AG10803 (cell line): Measurements from ENCODE around the gene ZFAND4.
"Not testable (repeated sequence)": the region's sequence is repeated elsewhere in the genome, so short reads cannot be mapped to it uniquely, and the experiment has no call there.

Source experiments
- DNase-seq: peaks from one replicate; pipeline ENCODE4 v3.0.0; 2010; ENCODE audit warnings: low read depth
- H3K4me3 ChIP-seq: 2 replicates; pipeline ENCODE4 v1.5.1; 2011; ENCODE audit warnings: mild to moderate bottlenecking, low read length, control low read depth
- TF ChIP-seq, protein P1 (sequence below): conservative IDR thresholded peaks from 2 replicates; pipeline ENCODE4 v1.5.1; 2011; ENCODE audit warnings: mild to moderate bottlenecking, low read length, control low read depth, inconsistent platforms

ZFAND4 gene

DNA sequence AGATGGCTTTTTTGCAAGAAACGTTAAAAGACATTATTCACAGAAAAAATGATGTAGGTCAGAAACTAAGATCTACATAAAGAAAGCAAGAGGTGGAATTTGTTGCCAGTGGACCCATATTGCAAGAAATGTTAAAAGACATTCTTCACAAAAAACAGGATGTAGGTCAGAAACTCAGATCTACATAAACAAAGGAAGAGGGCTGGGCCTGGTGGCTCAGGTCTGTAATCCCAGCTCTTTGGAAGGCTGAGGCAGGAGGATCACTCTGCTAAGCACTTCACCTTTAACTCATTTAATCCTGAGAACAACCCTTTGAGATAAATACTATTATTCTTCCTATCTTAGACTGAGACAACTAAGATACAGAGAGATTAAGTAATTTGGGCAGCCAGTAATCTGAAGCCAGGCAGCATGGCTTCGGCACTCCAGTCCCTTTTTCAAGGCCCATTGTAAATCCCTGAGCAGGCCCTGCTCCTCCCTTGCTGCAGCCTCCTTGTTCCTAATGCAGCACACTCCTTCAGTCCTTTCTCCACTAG lies 11.6 kb downstream of the ZFAND4 start:
- H3K4me3 ChIP-seq, result no peak overlapping the region
- no peak for DNase-seq
- TF ChIP-seq, protein P1, sequence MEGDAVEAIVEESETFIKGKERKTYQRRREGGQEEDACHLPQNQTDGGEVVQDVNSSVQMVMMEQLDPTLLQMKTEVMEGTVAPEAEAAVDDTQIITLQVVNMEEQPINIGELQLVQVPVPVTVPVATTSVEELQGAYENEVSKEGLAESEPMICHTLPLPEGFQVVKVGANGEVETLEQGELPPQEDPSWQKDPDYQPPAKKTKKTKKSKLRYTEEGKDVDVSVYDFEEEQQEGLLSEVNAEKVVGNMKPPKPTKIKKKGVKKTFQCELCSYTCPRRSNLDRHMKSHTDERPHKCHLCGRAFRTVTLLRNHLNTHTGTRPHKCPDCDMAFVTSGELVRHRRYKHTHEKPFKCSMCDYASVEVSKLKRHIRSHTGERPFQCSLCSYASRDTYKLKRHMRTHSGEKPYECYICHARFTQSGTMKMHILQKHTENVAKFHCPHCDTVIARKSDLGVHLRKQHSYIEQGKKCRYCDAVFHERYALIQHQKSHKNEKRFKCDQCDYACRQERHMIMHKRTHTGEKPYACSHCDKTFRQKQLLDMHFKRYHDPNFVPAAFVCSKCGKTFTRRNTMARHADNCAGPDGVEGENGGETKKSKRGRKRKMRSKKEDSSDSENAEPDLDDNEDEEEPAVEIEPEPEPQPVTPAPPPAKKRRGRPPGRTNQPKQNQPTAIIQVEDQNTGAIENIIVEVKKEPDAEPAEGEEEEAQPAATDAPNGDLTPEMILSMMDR, result no peak

DNA sequence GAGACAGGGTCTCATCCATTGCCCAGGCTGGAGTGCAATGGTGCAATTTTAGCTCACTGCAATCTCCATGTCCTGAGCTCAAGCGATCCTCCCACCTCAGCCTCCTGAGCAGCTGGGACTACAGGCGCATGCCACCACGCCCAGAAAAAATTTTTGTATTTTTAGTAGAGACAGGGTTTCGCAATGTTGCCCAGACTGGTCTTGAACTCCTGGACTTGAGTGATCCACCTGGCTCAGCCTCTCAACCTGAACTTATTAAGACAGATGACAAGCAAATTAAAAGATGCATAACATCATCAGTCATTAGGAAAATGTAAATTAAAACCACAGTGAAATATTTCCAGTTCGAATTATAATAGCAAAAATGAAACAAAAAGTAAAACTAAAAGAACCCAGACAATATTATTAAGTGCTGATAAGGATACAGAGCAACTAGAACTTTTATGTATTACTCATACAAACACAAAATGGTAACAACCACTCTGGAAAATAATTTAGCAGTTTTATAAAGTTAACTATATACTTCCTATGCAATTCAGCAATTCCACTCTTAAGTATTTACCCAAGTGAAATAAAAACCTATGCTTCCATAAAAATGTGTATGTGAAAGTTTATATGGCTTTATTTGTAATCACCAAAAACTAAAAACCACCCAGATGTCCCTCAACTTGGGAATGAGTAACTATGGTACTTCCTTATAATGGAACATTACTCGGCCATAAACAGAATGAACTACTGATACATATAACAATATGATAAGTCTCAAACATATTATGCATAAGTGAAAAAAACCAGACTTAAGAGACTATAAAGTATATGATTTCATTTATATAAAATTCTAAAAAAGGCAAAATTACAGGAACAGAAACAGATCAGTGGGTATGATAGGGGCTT lies 15.3 kb downstream of the ZFAND4 start:
- no peak overlapping the region for H3K4me3 ChIP-seq
- no peak for DNase-seq
- TF ChIP-seq, protein P1, result no peak

DNA sequence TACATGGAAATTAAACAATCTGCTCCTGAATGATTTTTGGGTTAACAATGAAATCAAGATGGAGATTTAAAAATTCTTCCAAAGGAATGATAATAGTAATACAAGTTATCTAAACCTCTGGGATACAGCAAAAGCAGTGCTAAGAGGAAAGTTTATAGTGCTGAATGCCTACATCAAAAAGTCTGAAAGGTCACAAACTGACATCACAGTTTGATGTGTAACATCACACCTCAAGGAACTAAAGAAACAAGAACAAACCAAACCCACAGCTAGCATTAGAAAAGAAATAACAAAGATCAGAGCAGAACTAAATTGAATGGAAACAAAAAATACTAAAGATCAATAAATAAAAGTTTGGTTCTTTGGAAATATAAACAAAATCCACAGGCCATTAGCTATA lies 17.4 kb downstream of the ZFAND4 start:
- no peak overlapping the region for H3K4me3 ChIP-seq
- TF ChIP-seq, protein P1, result no peak

DNA sequence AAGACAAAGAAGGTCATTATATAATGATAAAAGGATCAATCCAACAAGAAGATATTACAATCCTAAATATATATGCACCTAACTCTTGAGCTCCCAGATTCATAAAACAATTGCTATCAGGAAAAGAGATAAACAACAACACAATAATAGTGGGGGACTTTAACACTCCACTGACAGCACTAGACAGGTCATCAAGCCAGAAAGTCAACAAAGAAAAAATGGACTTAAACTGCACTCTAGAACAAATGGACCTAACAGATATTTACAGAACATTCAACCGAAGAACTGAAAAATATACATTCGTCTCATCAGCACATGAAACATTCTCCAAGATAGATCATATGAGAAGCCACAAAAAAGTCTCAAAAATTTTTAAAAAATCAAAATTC lies 17.8 kb downstream of the ZFAND4 start:
- not testable (repeated sequence) for DNase-seq, H3K4me3 ChIP-seq

More for the DNA sequence above, 17.4 kb downstream of the ZFAND4 start:
- DNase-seq, result no peak

DNA sequence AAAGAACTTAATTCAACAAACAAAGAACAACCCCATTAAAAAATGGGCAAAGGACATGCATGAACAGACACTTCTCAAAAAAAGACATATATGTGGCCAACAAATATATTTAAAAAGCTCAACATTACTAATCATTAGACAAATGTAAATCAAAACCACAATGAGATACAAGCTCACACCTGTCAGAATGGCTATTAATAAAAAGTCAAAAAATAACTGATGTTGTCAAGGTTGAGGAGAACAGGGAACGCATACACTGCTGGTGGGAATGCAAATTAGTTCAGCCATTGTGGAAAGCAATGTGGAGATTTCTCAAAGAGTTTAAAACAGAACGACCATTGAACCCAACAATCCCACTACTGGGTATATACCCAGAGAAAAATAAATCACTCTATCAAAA lies 19.1 kb downstream of the ZFAND4 start:
- no peak for DNase-seq
- H3K4me3 ChIP-seq, result no peak overlapping the region
- TF ChIP-seq, protein P1, result no peak

DNA sequence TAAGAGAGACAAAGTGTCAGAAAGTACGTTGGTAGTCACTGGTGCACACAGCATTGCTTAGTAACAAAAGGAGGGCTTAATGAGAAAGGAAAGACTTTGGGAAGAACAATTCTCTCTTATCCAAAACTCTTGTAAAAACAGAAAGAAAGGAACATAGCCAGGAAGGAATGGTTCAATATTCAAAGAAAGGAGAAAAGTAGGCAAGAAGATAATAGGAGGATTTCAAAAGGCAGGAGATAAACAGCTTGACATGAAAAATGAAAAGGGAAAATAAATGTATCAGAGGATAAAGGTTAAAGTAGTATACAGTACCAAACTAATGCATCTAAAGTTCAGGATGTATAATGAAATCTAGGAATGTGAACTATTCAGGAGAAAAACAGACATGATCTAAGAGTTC lies 20.1 kb downstream of the ZFAND4 start:
- TF ChIP-seq, protein P1, result no peak
- no peak for DNase-seq
- no peak overlapping the region for H3K4me3 ChIP-seq

DNA sequence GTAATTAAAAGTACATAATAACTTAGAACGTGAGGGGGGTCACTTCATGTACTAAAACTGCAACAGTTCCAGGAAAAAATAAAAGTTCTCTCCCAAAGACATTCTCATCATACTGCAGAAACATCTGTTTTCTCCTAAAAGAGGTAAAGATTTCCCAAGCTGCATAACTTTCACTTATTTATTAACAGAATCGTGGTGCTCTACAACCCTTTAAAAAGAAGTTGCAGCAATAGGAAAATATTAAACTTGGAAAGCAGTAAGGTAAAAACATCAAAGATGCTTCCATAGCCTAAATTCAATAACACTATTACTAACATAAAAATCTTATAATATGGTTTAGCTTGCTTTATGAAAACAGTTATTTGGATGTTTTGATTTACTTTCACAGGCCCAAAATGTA lies 23.3 kb downstream of the ZFAND4 start:
- no peak for DNase-seq
- no peak overlapping the region for H3K4me3 ChIP-seq
- TF ChIP-seq, protein P1, result no peak
